Renal cortical epithelial cell (primary cell): ENCODE results near the gene EEF1A2. TPM values are rescaled to one million over a fixed set of nuclear protein-coding genes. Genes with fewer than 3 reads are reported as not detected.

ENCODE experiments used
- DNase-seq: peaks from one replicate; pipeline ENCODE4 v3.0.0-alpha.2; 2011; ENCODE audit warnings: low read depth
- total RNA-seq: library from RNA; depleted of rRNA; stranded (reverse); fragments of >200 nt; gene quantifications from 2 replicates; pipeline ENCODE4 v1.2.3, GENCODE V29; 2014

EEF1A2 gene
- total RNA-seq, 1 donor from 2014 or later: 29.3 TPM

- no peak for DNase-seq
These were observed 1.4 kb upstream of the EEF1A2 start for GRCh38 chr20:63500151-63500901.

GRCh38 chr20:63499338-63499969 is 571 bp upstream of the EEF1A2 start:
- DNase-seq: no peak

- DNase-seq: peak; percentile 24
These were observed 642 bp downstream of the EEF1A2 start for GRCh38 chr20:63497946-63498935.

GRCh38 chr20:63497138-63497945 is 1.5 kb downstream of the EEF1A2 start:
- DNase-seq: no peak

- DNase-seq: no peak
These were observed 2.2 kb downstream of the EEF1A2 start for GRCh38 chr20:63496596-63497120.

GRCh38 chr20:63495741-63496595 is 2.9 kb downstream of the EEF1A2 start:
- no peak for DNase-seq

GRCh38 chr20:63495167-63495720 is 3.6 kb downstream of the EEF1A2 start:
- no peak for DNase-seq

- no peak for DNase-seq
These were observed 4.3 kb downstream of the EEF1A2 start for GRCh38 chr20:63494420-63495166.

GRCh38 chr20:63494084-63494419 is 4.8 kb downstream of the EEF1A2 start:
- DNase-seq: no peak

GRCh38 chr20:63493563-63494020 is 5.3 kb downstream of the EEF1A2 start:
- no peak for DNase-seq

- DNase-seq: no peak
These were observed 5.9 kb downstream of the EEF1A2 start for GRCh38 chr20:63492982-63493381.

GRCh38 chr20:63492518-63492917 is 6.4 kb downstream of the EEF1A2 start:
- DNase-seq: no peak

- DNase-seq: no peak
These were observed 7.2 kb downstream of the EEF1A2 start for GRCh38 chr20:63491635-63492230.

- no peak for DNase-seq
These were observed 7.8 kb downstream of the EEF1A2 start for GRCh38 chr20:63491078-63491477.

GRCh38 chr20:63490416-63490815 is 8.5 kb downstream of the EEF1A2 start:
- no peak for DNase-seq

- DNase-seq: no peak
These were observed 10.3 kb downstream of the EEF1A2 start for GRCh38 chr20:63488315-63489251.

- no peak for DNase-seq
These were observed 11.1 kb downstream of the EEF1A2 start for GRCh38 chr20:63487781-63488241.
